ENCODE data around the gene GPR107. TPM values are rescaled to one million over a fixed set of nuclear protein-coding genes. Genes with fewer than 3 reads are reported as not detected.

GPR107 gene
- total RNA-seq, 6 experiments from 2014 or later, result 12.6 to 18.2 (median 14.5) TPM

DNA sequence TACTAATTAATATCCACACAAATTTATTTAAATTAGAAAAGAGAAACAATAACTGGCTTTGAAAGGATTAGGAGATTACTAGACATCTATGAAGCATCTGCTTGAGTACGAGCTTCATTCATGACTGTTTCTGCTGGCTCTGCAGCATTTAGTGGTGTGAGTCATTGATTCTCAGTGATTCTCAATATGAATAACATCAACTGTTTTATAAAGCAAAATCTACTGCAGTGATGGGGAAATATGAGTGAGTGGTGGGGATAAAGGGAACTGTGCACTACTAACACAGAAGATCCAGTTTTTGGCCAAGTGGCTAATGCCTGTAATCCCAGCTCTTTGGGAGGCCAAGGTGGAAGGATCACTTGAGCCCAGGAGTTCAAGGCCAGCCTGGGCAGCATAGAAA, 19.1 kb upstream of the GPR107 start:
- no peak overlapping the region for H3K27ac ChIP-seq
- H3K36me3 ChIP-seq, result no peaks in the 10 kb centered on the region
- no peak overlapping the region for H3K4me3 ChIP-seq
- no peak for TF ChIP-seq POLR2A (IDR thresholded peaks at IDR 0.05)
- TF ChIP-seq, protein P1, sequence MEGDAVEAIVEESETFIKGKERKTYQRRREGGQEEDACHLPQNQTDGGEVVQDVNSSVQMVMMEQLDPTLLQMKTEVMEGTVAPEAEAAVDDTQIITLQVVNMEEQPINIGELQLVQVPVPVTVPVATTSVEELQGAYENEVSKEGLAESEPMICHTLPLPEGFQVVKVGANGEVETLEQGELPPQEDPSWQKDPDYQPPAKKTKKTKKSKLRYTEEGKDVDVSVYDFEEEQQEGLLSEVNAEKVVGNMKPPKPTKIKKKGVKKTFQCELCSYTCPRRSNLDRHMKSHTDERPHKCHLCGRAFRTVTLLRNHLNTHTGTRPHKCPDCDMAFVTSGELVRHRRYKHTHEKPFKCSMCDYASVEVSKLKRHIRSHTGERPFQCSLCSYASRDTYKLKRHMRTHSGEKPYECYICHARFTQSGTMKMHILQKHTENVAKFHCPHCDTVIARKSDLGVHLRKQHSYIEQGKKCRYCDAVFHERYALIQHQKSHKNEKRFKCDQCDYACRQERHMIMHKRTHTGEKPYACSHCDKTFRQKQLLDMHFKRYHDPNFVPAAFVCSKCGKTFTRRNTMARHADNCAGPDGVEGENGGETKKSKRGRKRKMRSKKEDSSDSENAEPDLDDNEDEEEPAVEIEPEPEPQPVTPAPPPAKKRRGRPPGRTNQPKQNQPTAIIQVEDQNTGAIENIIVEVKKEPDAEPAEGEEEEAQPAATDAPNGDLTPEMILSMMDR (IDR thresholded peaks at IDR 0.05), result no peak
- intact Hi-C loops (cut with DNase I), result no loop called here
- no peaks in the 10 kb centered on the region for H3K9me3 ChIP-seq
- peaks cover 0 to 31% (median 13%) of the 10 kb centered on the region in 4 donors for H3K4me1 ChIP-seq
- no peak for DNase-seq
- peak in 1 of 4 donors; percentile 9 for ATAC-seq
- no peaks in the 10 kb centered on the region for H3K27me3 ChIP-seq
- WGBS (ENCODE audit: insufficient coverage, low coverage, low lambda C conversion rate, missing lambda C conversion rate), result 45% methylated on average over 1 of the region's 1 CpG

DNA sequence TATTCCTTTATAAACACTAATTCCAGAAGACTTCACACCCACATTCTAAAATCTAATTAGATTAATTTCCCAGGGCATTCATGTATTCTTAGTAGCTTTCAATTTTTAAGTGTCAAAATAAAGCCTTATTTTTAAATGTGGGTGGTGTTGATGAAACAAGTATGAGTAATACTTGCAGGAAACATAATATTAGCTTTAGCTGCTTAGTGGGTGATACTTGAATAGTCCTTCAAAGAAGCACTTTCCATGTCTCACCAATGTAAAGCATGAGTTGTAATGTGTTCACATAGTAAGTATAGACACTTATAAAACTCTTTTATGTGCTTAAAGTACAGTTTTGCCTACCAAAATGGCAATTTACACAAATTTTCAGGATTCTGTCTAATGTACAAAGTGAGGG, 17.6 kb upstream of the GPR107 start:
- intact Hi-C loops (cut with DNase I), result no loop called here
- TF ChIP-seq, protein P1 (IDR thresholded peaks at IDR 0.05), result no peak
- no peak for TF ChIP-seq POLR2A (IDR thresholded peaks at IDR 0.05)
- no peak overlapping the region for H3K27ac ChIP-seq
- no peaks in the 10 kb centered on the region for H3K36me3 ChIP-seq
- peak in 1 of 4 donors; percentile 30 for ATAC-seq
- H3K9me3 ChIP-seq, result no peaks in the 10 kb centered on the region
- DNase-seq, result no peak
- H3K4me3 ChIP-seq, result no peak overlapping the region
- H3K27me3 ChIP-seq, result no peaks in the 10 kb centered on the region
- H3K4me1 ChIP-seq, result peaks cover 0 to 25% (median 10%) of the 10 kb centered on the region in 4 donors

DNA sequence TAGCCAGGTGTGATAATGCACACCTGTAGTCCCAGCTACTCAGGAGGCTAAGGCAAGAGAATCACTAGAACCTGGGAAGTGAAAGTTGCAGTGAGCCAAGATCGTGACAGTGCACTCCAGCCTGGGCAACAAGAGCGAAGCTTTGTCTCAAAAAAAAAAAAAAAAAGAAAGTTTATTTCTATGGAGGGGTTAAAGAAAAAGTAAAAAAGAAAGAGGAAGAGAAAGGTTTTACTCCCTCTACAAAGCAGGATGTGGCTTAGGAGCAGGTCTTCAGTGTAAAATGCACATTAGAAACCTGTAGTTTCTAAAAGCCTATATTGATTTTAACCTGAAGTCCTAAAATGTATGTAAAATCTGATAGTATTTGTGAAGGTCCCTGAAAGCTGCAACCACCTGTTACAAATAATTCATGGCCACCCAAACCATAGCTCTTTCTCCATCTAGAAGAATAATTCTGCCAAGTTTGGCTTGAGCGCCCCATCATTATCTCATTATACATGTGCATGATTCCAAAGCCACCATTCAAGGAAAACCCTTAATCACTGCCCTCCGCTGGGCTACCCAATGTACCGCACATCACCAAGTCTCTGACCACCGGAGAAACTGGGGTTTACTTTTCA, 14.1 kb upstream of the GPR107 start:
- H3K4me3 ChIP-seq, result no peak overlapping the region
- H3K4me1 ChIP-seq, result peaks cover 0 to 15% (median 0%) of the 10 kb centered on the region in 4 donors
- no peaks in the 10 kb centered on the region for H3K27me3 ChIP-seq
- ATAC-seq, result no peak
- peak overlapping the region in 1 of 3 donors; percentile 4 for H3K27ac ChIP-seq
- intact Hi-C loops (cut with DNase I), result no loop called here
- WGBS (ENCODE audit: insufficient coverage, low coverage, low lambda C conversion rate, missing lambda C conversion rate), result 62% methylated on average over 6 of the region's 6 CpGs
- TF ChIP-seq, protein P1 (IDR thresholded peaks at IDR 0.05), result no peak
- TF ChIP-seq POLR2A (IDR thresholded peaks at IDR 0.05), result no peak
- DNase-seq, result no peak
- no peaks in the 10 kb centered on the region for H3K36me3 ChIP-seq
- no peaks in the 10 kb centered on the region for H3K9me3 ChIP-seq

GRCh38 chr9:130040984-130041647, 12.6 kb upstream of the GPR107 start:
- no peak for TF ChIP-seq POLR2A (IDR thresholded peaks at IDR 0.05)
- TF ChIP-seq, protein P1 (IDR thresholded peaks at IDR 0.05), result no peak
- H3K27me3 ChIP-seq, result no peaks in the 10 kb centered on the region
- DNase-seq (no peak), ATAC-seq (no peak)
- no peaks in the 10 kb centered on the region for H3K9me3 ChIP-seq
- H3K4me1 ChIP-seq, result peaks cover 0 to 15% (median 0%) of the 10 kb centered on the region in 4 donors
- H3K36me3 ChIP-seq, result no peaks in the 10 kb centered on the region
- intact Hi-C loops (cut with DNase I), result no loop called here
- peak overlapping the region in 1 of 3 donors; percentile 93 for H3K27ac ChIP-seq
- WGBS (ENCODE audit: insufficient coverage, low coverage, low lambda C conversion rate, missing lambda C conversion rate), result 59% methylated on average over 6 of the region's 7 CpGs
- peak overlapping the region in 2 of 3 donors; percentile 83 to 91 for H3K4me3 ChIP-seq

All from right lobe of liver (tissue), 6 donors.